ENCODE data around the gene ADAMTS17. TPM values are rescaled to one million over a fixed set of nuclear protein-coding genes. Genes with fewer than 3 reads are reported as not detected.

The ADAMTS17 gene
- total and polyA plus RNA-seq, 9 of the 15 experiments (the other 6 are each of a cell fraction or from before 2014, with no cell fraction given) = 0.01 to 0.14 (median 0.07) TPM; not detected in 6

GRCh38 chr15:100245855-100246254, 95.9 kb downstream of the ADAMTS17 start:
- no peak for ATAC-seq
- H3K79me2 ChIP-seq (ENCODE audit: control insufficient read depth, insufficient read depth, low read length) = no peaks in the 10 kb centered on the region
- H4K20me1 ChIP-seq (replicated peaks; ENCODE audit: control insufficient read depth, insufficient read depth, low read length) = no peaks in the 10 kb centered on the region
- no peaks in the 10 kb centered on the region for H3K9me1 ChIP-seq (ENCODE audit: control insufficient read depth, insufficient read depth, low read length)
- no TSS peak for BruUV-seq (replicated peaks)
- no peak overlapping the region for H3K27ac ChIP-seq (ENCODE audit: extremely low read depth, low read depth, low read length)
- no peak for DNase-seq (ENCODE audit: extremely low read depth in 1 of 4, low spot score in 3 of 4)
- H3K9me3 ChIP-seq (replicated peaks; ENCODE audit: control insufficient read depth, insufficient read depth, low read depth, low read length) = no peaks in the 10 kb centered on the region
- FAIRE-seq = no peak
- in situ Hi-C loops (cut with MboI) (no loop called here), intact Hi-C loops (cut with micrococcal nuclease) (no loop called here)
- POLR2A ChIA-PET = no interaction called here
- peaks cover 0 to 10% of the 10 kb centered on the region in 2 experiments; a peak in 3 of 5 replicates for H3K27me3 ChIP-seq (ENCODE audit: control insufficient read depth in 2 of 2, insufficient read depth in 2 of 2, low read length in 2 of 2)
- WGBS (ENCODE audit: insufficient coverage, low coverage, missing lambda C conversion rate) = 12% methylated on average over 11 of the region's 11 CpGs
- H3K9ac ChIP-seq (ENCODE audit: insufficient read depth in 1 of 2, low read depth in 2 of 2, low read length in 2 of 2) = no peak overlapping the region
- H2AFZ ChIP-seq (ENCODE audit: low read depth, low read length) = no peak overlapping the region
- TF ChIP-seq ZNF431 (CRISPR knock-in tag; IDR thresholded peaks at IDR 0.05) (no peak), ZNF140 (CRISPR knock-in tag; IDR thresholded peaks at IDR 0.05) (no peak), ZNF586 (CRISPR knock-in tag; conservative IDR thresholded peaks at IDR 0.05) (no peak), NFATC3 (IDR thresholded peaks at IDR 0.05) (no peak), HMGN3 (IDR thresholded peaks at IDR 0.05; ENCODE audit: borderline replicate concordance, extremely low read depth, insufficient read length, low read depth, low read length) (no peak), FOXM1 (IDR thresholded peaks at IDR 0.05; ENCODE audit: low read depth) (no peak), FOXM1 (CRISPR knock-in tag; IDR thresholded peaks at IDR 0.05; ENCODE audit: low read depth) (no peak), XRCC3 (IDR thresholded peaks at IDR 0.05) (no peak), ZNF79 (CRISPR knock-in tag; IDR thresholded peaks at IDR 0.05; ENCODE audit: low read depth) (no peak), CHD2 (IDR thresholded peaks at IDR 0.05; ENCODE audit: low read depth, low read length) (no peak), MCM7 (IDR thresholded peaks at IDR 0.05) (no peak), CBFA2T3 (IDR thresholded peaks at IDR 0.05) (no peak), BACH1 (tag; IDR thresholded peaks at IDR 0.05) (no peak), HIVEP1 (CRISPR knock-in tag; IDR thresholded peaks at IDR 0.05) (no peak)
- H3K4me2 ChIP-seq (ENCODE audit: insufficient read depth, low read length) = no peak overlapping the region
- H3K4me3 ChIP-seq = no peak overlapping the region
- H3K4me1 ChIP-seq (replicated peaks in 1 of 2; ENCODE audit: control insufficient read depth in 2 of 2, insufficient read depth in 2 of 2, low read length in 2 of 2) = peaks cover 8 to 11% of the 10 kb centered on the region in 2 experiments; a peak in 3 of 5 replicates
- no peaks in the 10 kb centered on the region for H3K36me3 ChIP-seq (ENCODE audit: control insufficient read depth, insufficient read depth, low read length)
- CTCF ChIA-PET (ENCODE audit: low intra/inter-chr PET ratio) = no interaction called here
